Panc1 (cell line): ENCODE measurements around the gene JAML.

Source experiments
- REST ChIP-seq, 2 experiments: IDR thresholded peaks; 2 replicates each; pipeline ENCODE4 v1.6.1; 2011 to 2012; ENCODE audit warnings: low read depth in 2 of 2, control low read depth in 1 of 2, low read length in 1 of 2, mild to moderate bottlenecking in 1 of 2, moderate library complexity in 1 of 2; ENCODE audit not compliant: insufficient read depth in 1 of 2
- SIN3A ChIP-seq: IDR thresholded peaks from 2 replicates; pipeline ENCODE4 v1.6.1; 2012; ENCODE audit warnings: low read depth, mild to moderate bottlenecking, low read length, moderate library complexity, borderline replicate concordance; ENCODE audit not compliant: insufficient read depth

GRCh38 chr11:118221419-118221818 lies 3.4 kb downstream of the JAML start:
- no peak for TF ChIP-seq SIN3A
- no peak for TF ChIP-seq REST (IDR thresholded peaks at IDR 0.05; ENCODE audit: insufficient read depth in 1 of 2, low read depth in 2 of 2, low read length in 1 of 2)
